Islet of Langerhans (tissue), 1 donor: Measurements from ENCODE around the gene TACC2.
"Not testable (repeated sequence)": the region's sequence is repeated elsewhere in the genome, so short reads cannot be mapped to it uniquely, and the experiment has no call there.

Source experiments
- FAIRE-seq: peaks from one replicate; lab custom pipeline; 2011; peaks lifted over from hg19 to GRCh38; lab: Jason Lieb, UNC

TACC2 gene

GRCh38 chr10:121984463-121984862 lies 4.5 kb upstream of the TACC2 start:
- no peak for FAIRE-seq

GRCh38 chr10:121990015-121990677 lies 1.2 kb downstream of the TACC2 start:
- no peak for FAIRE-seq

DNA sequence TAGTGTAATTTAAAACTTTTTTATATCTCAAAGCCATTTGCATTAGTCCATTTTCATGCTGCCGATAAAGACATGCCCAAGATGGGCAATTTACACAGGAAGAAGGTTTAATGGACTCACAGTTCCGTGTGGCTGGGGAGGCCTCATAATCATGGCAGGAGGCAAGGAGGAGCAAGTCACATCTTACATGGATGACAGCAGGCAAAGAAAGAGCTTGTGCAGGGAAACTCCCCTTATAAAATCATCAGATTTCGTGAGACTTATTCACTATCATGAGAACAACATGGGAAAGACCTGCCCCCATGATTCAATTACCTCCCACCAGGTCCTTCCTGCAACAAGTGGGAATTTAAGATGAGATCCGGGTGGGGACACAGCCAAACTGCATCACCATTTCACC lies 2.8 kb downstream of the TACC2 start:
- not testable (repeated sequence) for FAIRE-seq

GRCh38 chr10:121994429-121994941 lies 5.5 kb downstream of the TACC2 start:
- no peak for FAIRE-seq

- FAIRE-seq, result no peak
These were observed 9.5 kb downstream of the TACC2 start for GRCh38 chr10:121998462-121998861.

DNA sequence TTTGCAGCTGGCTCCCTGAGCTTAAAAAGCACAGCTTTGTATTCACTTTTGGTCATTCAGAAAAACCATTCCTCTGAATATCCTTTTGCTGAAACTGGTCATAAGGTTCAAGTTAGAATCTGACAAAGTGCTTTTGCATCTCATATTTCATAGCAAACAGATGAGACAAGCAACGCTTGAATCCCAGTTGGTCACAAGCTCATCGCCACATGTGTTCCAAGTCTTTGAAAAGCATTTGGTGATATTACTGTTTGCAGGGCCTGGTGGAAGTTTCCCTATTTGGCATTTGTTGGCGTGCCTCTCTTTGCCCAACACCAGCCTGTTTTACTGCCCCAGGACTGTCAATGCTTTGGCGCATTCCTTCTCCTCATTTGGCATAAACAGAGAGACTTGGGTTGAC lies 10.3 kb downstream of the TACC2 start:
- FAIRE-seq, result no peak

GRCh38 chr10:122001698-122002097 lies 12.7 kb downstream of the TACC2 start:
- no peak for FAIRE-seq

GRCh38 chr10:122007415-122007814 lies 18.5 kb downstream of the TACC2 start:
- FAIRE-seq, result no peak

DNA sequence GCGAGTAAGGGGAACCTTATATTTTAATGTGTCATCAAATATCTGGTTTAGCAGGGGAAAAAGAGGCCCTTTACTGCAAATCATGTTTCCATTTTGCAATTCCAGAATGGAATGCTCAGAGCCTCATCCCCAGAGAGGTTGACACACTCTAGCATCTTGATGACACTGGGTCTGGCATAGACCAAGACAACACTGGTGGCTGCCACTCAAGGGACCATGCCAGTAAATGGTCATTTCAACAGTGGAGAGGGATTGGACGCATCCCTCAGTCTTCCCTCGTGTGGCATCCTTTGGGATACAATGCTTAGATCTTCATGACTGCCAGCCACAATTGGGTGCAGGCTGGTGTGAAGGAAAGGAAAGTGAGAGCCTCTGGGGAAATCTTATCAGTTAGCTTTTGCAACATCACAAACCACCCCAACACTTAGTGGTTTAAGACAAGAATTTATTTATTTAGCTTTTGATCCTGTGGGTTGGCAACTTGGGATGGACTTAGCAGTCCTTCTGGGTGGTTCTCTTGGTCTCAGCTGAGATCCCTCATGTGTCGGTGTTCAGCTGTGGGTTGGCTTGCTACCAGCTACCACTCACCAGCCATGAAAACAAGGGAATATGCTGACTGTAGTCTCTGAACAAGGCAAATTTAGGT lies 21.6 kb downstream of the TACC2 start:
- FAIRE-seq, result no peak

GRCh38 chr10:122012731-122013130 lies 23.8 kb downstream of the TACC2 start:
- FAIRE-seq, result no peak

- FAIRE-seq, result no peak
These were observed 24.4 kb downstream of the TACC2 start for GRCh38 chr10:122013311-122013780.

- no peak for FAIRE-seq
These were observed 25.8 kb downstream of the TACC2 start for GRCh38 chr10:122014652-122015248.

DNA sequence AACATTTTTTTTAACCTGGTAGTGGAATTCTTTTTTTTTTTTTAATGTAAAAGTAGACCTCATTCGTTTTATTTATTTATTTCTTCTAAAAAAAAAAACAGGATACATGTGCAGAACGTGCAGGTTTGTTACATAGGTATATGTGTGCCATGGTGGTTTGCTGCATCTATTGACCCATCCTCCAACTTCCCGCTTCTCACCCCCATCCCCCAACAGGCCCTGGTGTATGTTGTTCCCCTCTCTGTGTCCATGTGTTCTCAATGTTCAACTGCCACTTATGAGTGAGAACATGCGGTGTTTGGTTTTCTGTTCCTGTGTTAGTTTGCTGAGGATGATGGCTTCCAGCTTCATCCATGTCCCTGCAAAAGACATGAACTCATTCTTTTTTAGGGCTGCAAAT lies 29.0 kb downstream of the TACC2 start:
- not testable (repeated sequence) for FAIRE-seq

DNA sequence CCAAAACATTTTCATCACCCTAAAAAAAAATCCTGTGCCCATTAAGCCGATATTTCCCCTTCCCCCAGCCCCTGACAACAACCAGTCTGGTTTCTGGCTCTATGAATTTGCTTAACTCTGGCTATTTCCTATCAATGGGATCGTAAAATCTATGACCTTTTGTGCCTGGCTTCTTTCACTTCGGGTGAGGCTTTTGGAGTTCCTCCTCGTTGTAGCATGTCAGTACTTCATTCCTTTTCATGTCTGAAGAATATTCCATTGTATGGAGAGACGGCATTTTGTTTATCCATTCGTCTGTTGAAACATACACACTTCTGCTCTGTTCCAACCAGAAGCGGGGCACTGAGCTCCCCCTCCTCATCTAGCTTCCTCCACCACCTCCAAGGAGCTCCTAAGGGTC lies 29.5 kb downstream of the TACC2 start:
- FAIRE-seq, result no peak

DNA sequence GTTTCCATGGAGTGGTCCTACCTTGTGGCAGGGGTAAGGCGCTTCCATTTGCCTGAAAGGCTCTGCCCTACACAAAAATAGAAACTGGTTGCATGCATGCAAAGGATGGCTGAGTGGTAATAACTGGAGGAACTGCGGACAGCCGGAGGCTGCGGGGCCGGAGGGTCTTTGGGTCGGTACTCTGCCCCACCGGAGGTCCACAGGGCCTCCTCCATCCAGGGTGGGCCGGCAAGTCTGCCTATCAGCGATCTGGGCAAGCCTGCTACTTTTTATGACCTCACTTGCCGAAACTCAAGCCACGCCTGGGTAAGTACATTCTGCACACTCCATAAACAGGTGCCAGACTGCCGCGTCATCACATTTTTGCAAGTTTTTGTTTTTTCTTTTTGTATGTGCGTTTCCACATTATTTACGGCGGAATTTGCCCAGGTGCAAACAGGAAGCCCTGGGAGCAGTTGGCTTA lies 30.0 kb downstream of the TACC2 start:
- FAIRE-seq, result no peak

- no peak for FAIRE-seq
These were observed 30.5 kb downstream of the TACC2 start for GRCh38 chr10:122019414-122019975.

GRCh38 chr10:122020226-122020625 lies 31.3 kb downstream of the TACC2 start:
- no peak for FAIRE-seq

GRCh38 chr10:122021379-122021778 lies 32.4 kb downstream of the TACC2 start:
- no peak for FAIRE-seq

GRCh38 chr10:122021828-122022227 lies 32.9 kb downstream of the TACC2 start:
- FAIRE-seq, result no peak

GRCh38 chr10:122022276-122022675 lies 33.3 kb downstream of the TACC2 start:
- no peak for FAIRE-seq

DNA sequence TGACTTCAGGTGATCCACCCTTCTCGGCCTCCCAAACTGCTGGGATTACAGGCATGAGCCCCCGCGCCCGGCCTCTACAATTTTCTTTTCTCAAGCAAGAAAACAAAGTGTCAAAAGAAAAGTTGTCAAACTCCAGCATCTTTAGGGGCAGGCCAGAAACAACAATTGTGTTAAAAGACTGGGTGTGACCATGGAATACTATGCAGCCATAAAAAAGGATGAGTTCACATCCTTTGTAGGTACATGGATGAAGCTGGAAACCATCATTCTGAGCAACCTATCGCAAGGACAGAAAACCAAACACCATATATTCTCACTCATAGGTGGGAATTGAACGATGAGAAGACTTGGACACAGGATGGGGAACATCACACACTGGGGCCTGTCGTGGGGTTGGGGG lies 34.3 kb downstream of the TACC2 start:
- FAIRE-seq, result not testable (repeated sequence)

DNA sequence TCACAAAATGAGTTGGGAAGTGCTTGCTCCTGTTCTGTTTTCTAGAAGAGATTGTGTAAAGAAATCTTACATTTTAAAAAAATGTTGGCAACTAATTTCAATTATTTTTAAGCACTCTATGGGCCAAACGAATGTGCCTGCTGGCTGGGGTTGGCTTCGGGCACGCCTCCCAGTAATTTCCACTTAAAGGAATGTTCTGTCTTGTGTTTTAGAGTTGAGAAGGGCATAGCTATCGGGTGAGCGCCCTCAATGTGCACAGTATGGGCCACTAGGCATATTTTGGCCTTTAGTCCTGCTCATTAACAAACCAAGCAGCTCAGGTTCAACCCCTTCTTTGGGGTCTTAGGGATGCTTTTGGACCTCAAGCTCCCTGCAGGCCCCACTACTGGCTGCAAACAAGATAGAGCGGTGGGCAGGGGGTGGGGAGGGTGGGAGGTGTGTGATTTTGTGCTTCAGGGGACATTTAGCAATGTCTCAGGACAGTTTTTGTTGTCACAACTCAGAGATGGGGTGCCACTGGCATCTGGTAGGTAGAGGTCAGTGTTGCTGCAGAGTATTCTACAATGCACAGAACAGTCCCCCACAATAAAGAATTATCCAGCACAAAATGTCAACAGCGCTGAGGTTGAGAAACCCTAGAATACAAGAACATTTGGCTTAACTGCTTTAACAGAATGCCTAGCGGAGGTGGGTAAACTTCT lies 40.7 kb downstream of the TACC2 start:
- FAIRE-seq, result no peak
